ENCODE measurements around the gene LSS. TPM values are rescaled to one million over a fixed set of nuclear protein-coding genes. Genes with fewer than 3 reads are reported as not detected.

Gene LSS
- polyA plus RNA-seq, 6 donors from 2014 or later, result 6.4 to 10.5 (median 8.9) TPM

GRCh38 chr21:46156378-46156645 lies 72.3 kb downstream of the LSS start:
- H3K27ac Mint-ChIP-seq, result no peak overlapping the region
- no peaks in the 10 kb centered on the region for H3K9me3 Mint-ChIP-seq
- no peak for ATAC-seq (ENCODE audit: low read depth in 2 of 2)
- peaks cover 0 to 2% (median 0%) of the 10 kb centered on the region in 3 donors for H3K4me1 Mint-ChIP-seq
- no peak for DNase-seq
- H3K4me3 Mint-ChIP-seq, result no peak overlapping the region
- H3K27me3 Mint-ChIP-seq, result no peaks in the 10 kb centered on the region
- no peaks in the 10 kb centered on the region for H3K36me3 Mint-ChIP-seq

- no peaks in the 10 kb centered on the region for H3K36me3 Mint-ChIP-seq
- no peaks in the 10 kb centered on the region for H3K27me3 Mint-ChIP-seq
- no peak within 1 kb of the TSS for H3K4me3 Mint-ChIP-seq
- ATAC-seq (ENCODE audit: low read depth in 2 of 2), result no peak
- no peaks in the 10 kb centered on the region for H3K9me3 Mint-ChIP-seq
- DNase-seq, result no peak
- peak within 1 kb of the TSS in 1 of 6 donors; percentile 87 for H3K27ac Mint-ChIP-seq
- H3K4me1 Mint-ChIP-seq, result peaks cover 0 to 2% (median 0%) of the 10 kb centered on the region in 3 donors
These were observed 72.8 kb downstream of the LSS start, which contains the start of gene FTCD for GRCh38 chr21:46155514-46156377. Gene FTCD, minus strand, starts transcription at chr21:46155579. Its CDS starts 56 bp downstream, at chr21:46155523.

GRCh38 chr21:46154955-46155513 lies 73.5 kb downstream of the LSS start:
- no peaks in the 10 kb centered on the region for H3K27me3 Mint-ChIP-seq
- no peaks in the 10 kb centered on the region for H3K36me3 Mint-ChIP-seq
- no peak overlapping the region for H3K27ac Mint-ChIP-seq
- ATAC-seq (ENCODE audit: low read depth in 2 of 2), result no peak
- H3K4me1 Mint-ChIP-seq, result peaks cover 0 to 2% (median 0%) of the 10 kb centered on the region in 3 donors
- DNase-seq, result no peak
- H3K4me3 Mint-ChIP-seq, result no peak overlapping the region
- H3K9me3 Mint-ChIP-seq, result no peaks in the 10 kb centered on the region

GRCh38 chr21:46154155-46154954 lies 74.2 kb downstream of the LSS start:
- H3K4me1 Mint-ChIP-seq, result peaks cover 0 to 2% (median 0%) of the 10 kb centered on the region in 3 donors
- no peaks in the 10 kb centered on the region for H3K36me3 Mint-ChIP-seq
- no peak overlapping the region for H3K4me3 Mint-ChIP-seq
- H3K27me3 Mint-ChIP-seq, result no peaks in the 10 kb centered on the region
- ATAC-seq (ENCODE audit: low read depth in 2 of 2), result no peak
- no peaks in the 10 kb centered on the region for H3K9me3 Mint-ChIP-seq
- no peak overlapping the region for H3K27ac Mint-ChIP-seq
- no peak for DNase-seq

- no peaks in the 10 kb centered on the region for H3K36me3 Mint-ChIP-seq
- H3K9me3 Mint-ChIP-seq, result no peaks in the 10 kb centered on the region
- H3K27me3 Mint-ChIP-seq, result no peaks in the 10 kb centered on the region
- peaks cover 0 to 2% (median 0%) of the 10 kb centered on the region in 3 donors for H3K4me1 Mint-ChIP-seq
- no peak overlapping the region for H3K4me3 Mint-ChIP-seq
- ATAC-seq (ENCODE audit: low read depth in 2 of 2), result peak; percentile 44 to 45
- no peak overlapping the region for H3K27ac Mint-ChIP-seq
- DNase-seq, result no peak
These were observed 75.1 kb downstream of the LSS start for GRCh38 chr21:46153247-46154154.

GRCh38 chr21:46152927-46153246 lies 75.7 kb downstream of the LSS start:
- Mint-ChIP-seq H3K27me3 (no peaks in the 10 kb centered on the region), H3K9me3 (no peaks in the 10 kb centered on the region), H3K4me3 (no peak overlapping the region), H3K4me1 (peaks cover 0 to 2% (median 0%) of the 10 kb centered on the region in 3 donors), H3K27ac (no peak overlapping the region), H3K36me3 (no peaks in the 10 kb centered on the region)
- ATAC-seq (ENCODE audit: low read depth in 2 of 2) (no peak), DNase-seq (no peak)

DNA sequence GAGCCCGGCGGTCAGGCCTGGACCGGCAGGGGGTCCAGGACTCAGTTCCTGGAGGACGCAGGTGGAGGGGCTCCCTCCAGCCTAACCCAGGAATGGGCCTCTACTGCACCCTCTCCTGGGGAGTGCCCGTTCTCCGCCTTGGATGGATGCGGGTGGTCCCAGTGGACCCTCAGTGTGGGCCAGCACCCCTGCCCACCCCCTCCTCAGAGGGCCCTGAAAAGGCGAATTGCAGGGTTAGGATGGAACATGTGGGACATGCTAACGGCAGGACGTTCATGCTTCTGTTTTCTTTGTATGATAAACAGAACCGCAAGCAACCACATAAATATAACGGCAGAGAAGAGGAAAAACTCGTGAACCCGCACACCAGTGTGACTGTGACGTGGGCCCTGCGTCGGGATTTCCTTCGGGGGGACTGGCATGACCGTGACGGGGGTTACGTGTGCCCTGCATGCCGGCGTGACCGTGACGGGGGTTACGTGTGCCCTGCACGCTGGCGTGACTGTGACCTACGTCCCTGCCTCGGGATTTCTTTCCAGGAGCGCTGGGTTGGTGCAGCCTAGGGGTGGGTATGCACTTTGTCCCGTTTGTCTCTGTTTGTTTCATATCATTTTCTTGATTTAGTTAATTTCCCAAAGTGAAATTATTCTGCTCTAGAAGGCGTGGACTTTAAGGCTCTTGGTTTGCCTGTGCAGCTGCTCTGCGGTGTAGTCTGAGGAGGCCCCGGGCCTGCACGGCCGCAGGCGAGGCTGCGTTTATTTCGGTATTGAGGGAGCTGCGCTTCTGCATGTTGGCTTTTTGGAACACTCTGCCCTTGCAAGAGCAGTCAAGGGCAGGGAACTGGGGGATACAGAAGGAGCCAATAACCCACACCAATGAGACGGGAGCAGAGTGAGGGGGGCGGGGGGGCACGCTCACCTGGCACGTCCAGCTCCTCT lies 76.3 kb downstream of the LSS start:
- ATAC-seq (ENCODE audit: low read depth in 2 of 2) (no peak), DNase-seq (no peak)
- H3K36me3 Mint-ChIP-seq, result no peaks in the 10 kb centered on the region
- H3K4me1 Mint-ChIP-seq, result peaks cover 0 to 2% (median 0%) of the 10 kb centered on the region in 3 donors
- no peaks in the 10 kb centered on the region for H3K9me3 Mint-ChIP-seq
- H3K4me3 Mint-ChIP-seq, result peak overlapping the region in 1 of 8 donors; percentile 52
- H3K27me3 Mint-ChIP-seq, result no peaks in the 10 kb centered on the region
- H3K27ac Mint-ChIP-seq, result no peak overlapping the region

DNA sequence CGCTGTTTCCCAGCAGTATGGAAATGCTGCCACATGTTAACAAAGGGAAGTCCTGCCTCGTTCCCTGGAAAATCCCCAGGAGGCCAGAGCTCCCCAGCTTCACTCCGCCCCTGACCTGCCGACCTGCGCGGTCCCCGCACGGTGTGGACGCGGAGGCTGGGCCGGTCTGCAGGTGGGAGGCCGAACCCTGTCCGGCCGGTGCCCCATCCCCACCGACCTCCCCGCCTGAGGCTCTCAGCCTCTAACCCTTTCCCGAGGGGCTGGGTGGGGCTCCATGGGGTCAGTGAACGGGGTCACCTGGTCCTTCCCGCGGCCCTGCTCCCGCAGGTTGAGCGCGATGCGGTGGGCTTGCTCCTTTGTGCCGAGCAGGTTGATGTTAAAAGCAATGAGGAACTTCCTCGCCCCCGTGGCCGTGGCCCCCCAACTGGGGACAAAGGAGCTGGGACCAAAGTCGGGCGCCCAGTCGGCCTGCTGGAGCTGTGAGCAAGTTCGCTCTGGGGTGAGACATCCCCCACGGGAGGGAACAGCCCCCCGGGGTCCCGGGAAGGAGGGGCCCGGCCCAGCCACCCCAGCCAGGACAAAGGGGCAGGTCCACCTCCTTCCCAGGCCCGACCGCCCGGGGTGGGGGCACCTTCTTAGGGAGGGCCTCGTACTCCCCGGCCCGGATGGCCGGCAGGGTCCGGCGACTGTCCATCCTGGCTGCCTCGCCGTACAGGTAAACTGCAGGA lies 77.1 kb downstream of the LSS start:
- Mint-ChIP-seq H3K27ac (no peak overlapping the region), H3K4me3 (no peak overlapping the region), H3K36me3 (no peaks in the 10 kb centered on the region), H3K4me1 (peaks cover 0 to 2% (median 0%) of the 10 kb centered on the region in 3 donors), H3K9me3 (no peaks in the 10 kb centered on the region), H3K27me3 (no peaks in the 10 kb centered on the region)
- DNase-seq (no peak), ATAC-seq (ENCODE audit: low read depth in 2 of 2) (no peak)

DNA sequence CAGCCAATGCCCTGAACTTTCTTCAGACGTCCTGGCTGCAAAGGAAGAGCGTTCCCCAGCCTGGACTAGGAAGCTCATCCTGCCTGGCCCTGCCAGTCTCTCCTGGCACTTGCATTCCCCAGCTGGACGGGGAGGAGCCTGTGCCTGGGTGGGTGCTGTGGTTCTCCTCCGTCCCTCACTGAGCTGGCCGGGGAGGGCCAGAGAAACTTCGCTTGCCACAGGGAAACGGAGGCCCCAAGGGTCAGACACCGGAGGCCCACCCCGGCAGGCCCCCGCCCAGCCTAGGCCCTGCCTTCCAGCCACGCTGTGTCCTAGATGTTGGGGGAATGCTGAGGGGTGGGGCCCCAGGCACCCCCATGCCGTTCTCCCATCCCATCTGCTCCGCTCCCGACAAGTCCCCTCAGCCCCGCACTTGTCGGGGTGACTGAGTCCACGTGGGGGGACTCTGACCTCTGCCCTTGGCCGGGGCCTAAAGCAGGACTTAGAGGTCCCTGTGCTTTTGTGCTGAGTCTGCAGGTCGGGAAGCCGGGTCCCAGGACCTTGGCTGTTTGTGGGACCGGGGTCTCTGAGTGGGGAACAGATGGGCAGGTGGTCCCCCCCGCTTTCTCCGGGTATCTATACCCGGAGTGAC lies 78.0 kb downstream of the LSS start:
- Mint-ChIP-seq H3K9me3 (no peaks in the 10 kb centered on the region), H3K4me3 (no peak overlapping the region), H3K27ac (no peak overlapping the region), H3K4me1 (peaks cover 0 to 2% (median 0%) of the 10 kb centered on the region in 3 donors), H3K36me3 (no peaks in the 10 kb centered on the region), H3K27me3 (no peaks in the 10 kb centered on the region)
- DNase-seq (no peak), ATAC-seq (ENCODE audit: low read depth in 2 of 2) (no peak)

DNA sequence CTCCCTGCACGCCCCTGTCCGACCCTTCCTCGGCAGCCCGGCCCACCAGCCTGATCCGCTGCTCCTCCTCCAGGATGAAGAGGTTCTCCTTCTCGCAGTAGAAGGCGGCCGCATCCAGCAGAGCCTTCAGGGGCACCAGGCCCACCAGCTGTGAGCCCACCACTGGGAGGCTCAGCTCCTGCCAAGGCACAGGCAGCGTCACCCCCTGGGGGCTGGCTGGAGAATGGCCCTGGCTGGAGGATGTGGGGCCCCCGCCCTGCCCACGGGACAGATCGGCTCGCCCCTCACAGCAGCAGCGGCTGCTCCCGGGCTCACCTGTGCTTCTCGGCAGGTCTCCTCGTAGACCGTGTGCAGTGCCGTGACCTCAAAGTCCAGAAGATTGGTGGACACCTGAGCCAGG lies 78.5 kb downstream of the LSS start:
- H3K36me3 Mint-ChIP-seq, result no peaks in the 10 kb centered on the region
- no peak for DNase-seq

DNA sequence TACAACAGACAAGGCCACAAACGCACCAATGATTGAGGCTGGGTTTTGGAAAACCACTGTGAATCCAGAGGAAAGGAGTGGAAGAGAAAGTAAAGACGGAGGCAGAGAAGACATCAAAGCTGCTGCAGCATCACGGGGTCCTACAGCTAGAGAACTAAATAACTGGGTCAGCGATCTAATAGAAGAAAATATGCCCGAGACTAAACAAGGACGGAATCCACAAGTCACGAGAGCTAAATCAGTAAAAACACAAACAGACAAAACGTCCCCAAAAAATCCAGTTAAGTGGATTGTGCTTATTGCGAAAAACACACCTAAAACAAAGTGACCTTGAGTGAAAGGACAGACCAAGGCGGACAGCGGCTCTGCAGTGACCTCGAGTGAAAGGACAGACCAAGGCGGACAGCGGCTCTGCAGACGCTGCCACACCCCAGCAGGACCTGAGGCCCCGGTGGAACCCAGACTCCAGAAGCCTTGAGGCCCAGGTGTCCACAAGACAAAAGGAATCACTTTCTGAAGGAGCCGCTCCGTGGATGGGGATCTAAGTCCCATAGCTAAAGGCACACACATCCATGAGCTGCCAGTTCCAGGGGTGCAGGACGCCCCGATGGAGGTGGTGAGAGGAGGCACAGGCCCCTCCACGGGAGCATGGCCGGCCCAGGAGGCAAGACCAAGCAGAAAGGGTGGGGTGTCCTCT lies 79.2 kb downstream of the LSS start:
- H3K27ac Mint-ChIP-seq, result no peak overlapping the region

More for the DNA sequence above, 78.5 kb downstream of the LSS start:
- H3K4me1 Mint-ChIP-seq, result peaks cover 0 to 2% (median 0%) of the 10 kb centered on the region in 3 donors
- H3K4me3 Mint-ChIP-seq, result no peak overlapping the region
- no peaks in the 10 kb centered on the region for H3K27me3 Mint-ChIP-seq
- ATAC-seq (ENCODE audit: low read depth in 2 of 2), result no peak
- no peak overlapping the region for H3K27ac Mint-ChIP-seq
- H3K9me3 Mint-ChIP-seq, result no peaks in the 10 kb centered on the region

More for the DNA sequence above, 79.2 kb downstream of the LSS start:
- Mint-ChIP-seq H3K27me3 (no peaks in the 10 kb centered on the region), H3K4me3 (peak overlapping the region in 1 of 8 donors; percentile 54), H3K4me1 (peaks cover 3 to 5% (median 5%) of the 10 kb centered on the region in 3 donors), H3K36me3 (no peaks in the 10 kb centered on the region), H3K9me3 (no peaks in the 10 kb centered on the region)
- no peak for DNase-seq
- ATAC-seq (ENCODE audit: low read depth in 2 of 2), result no peak

Data from naive B cell (primary cell).